Activated T-cell treated with anti-CD3 and anti-CD28 coated beads for 24 hours (primary cell): ENCODE measurements around the gene MYBPC3.

ENCODE experiments used
- DNase-seq: peaks from one replicate; pipeline ENCODE4 v3.0.0-alpha.2; 2020; ENCODE audit warnings: low read depth

MYBPC3 gene

GRCh38 chr11:47352556-47352955 is at the start of gene MYBPC3:
Gene MYBPC3 (minus strand): TSS chr11:47352702. CDS start chr11:47352647, 55 bp downstream.
- no peak for DNase-seq

- no peak for DNase-seq
Observed at GRCh38 chr11:47400768-47401279, 48.3 kb upstream of the MYBPC3 start.

GRCh38 chr11:47399860-47400767 is 47.6 kb upstream of the MYBPC3 start:
- no peak for DNase-seq

GRCh38 chr11:47398551-47398950 is 46.0 kb upstream of the MYBPC3 start:
- no peak for DNase-seq

GRCh38 chr11:47398011-47398410 is 45.5 kb upstream of the MYBPC3 start:
- DNase-seq = no peak

GRCh38 chr11:47396049-47396320 is 43.5 kb upstream of the MYBPC3 start:
- DNase-seq = no peak

- DNase-seq = no peak
Observed at GRCh38 chr11:47395223-47396048, 42.9 kb upstream of the MYBPC3 start.

GRCh38 chr11:47394322-47395222 is 42.1 kb upstream of the MYBPC3 start:
- peak; percentile 51 for DNase-seq

GRCh38 chr11:47394050-47394321 is 41.5 kb upstream of the MYBPC3 start:
- no peak for DNase-seq

- no peak for DNase-seq
Observed at GRCh38 chr11:47393163-47394049, 40.9 kb upstream of the MYBPC3 start.

GRCh38 chr11:47392546-47393162 is 40.2 kb upstream of the MYBPC3 start:
- no peak for DNase-seq

- DNase-seq = no peak
Observed at GRCh38 chr11:47391711-47392432, 39.4 kb upstream of the MYBPC3 start.

GRCh38 chr11:47391077-47391583 is 38.6 kb upstream of the MYBPC3 start:
- DNase-seq = no peak

- DNase-seq = no peak
Observed at GRCh38 chr11:47390422-47390760, 37.9 kb upstream of the MYBPC3 start.

GRCh38 chr11:47389577-47390421 is 37.3 kb upstream of the MYBPC3 start:
- DNase-seq = no peak

GRCh38 chr11:47388697-47389576 is 36.4 kb upstream of the MYBPC3 start:
- DNase-seq = no peak

GRCh38 chr11:47387944-47388696 is 35.6 kb upstream of the MYBPC3 start:
- DNase-seq = no peak
